Spleen (tissue), 11 donors: ENCODE measurements around the gene KIF1C. TPM values are rescaled to one million over a fixed set of nuclear protein-coding genes. Genes with fewer than 3 reads are reported as not detected.
A peak's percentile ranks its signal among the peaks of the same experiment; 100 is the strongest.

Experiments used
- DNase-seq: peaks from one replicate; pipeline ENCODE4 v3.0.0-alpha.2; 2020
- H3K27ac ChIP-seq, 8 donors: fragments of 200-600 bp; sonication (generic) in 7 of 8; 1 replicate in 4 of 8; 2 replicates in 4 of 8; pipeline versions ENCODE4 v1.5.0 to v1.8.0; 2016 to 2021; ENCODE audit warnings: inconsistent platforms in 4 of 8, mild to moderate bottlenecking in 4 of 8, moderate library complexity in 1 of 8
- H3K27me3 ChIP-seq, 7 donors: fragments of 200-600 bp; sonication (generic) in 6 of 7; replicated peaks in 1 of 7; 1 replicate in 4 of 7; 2 replicates in 3 of 7; pipeline versions ENCODE4 v1.5.0 to v1.8.0; 2016 to 2021; ENCODE audit warnings: inconsistent platforms in 3 of 7, mild to moderate bottlenecking in 1 of 7
- H3K36me3 ChIP-seq, 6 donors: fragments of 200-600 bp; sonication (generic) in 5 of 6; 1 replicate in 4 of 6; 2 replicates in 2 of 6; pipeline versions ENCODE4 v1.5.0 to v1.8.0; 2016 to 2021; ENCODE audit warnings: inconsistent platforms in 2 of 6
- H3K4me1 ChIP-seq, 6 donors: fragments of 200-600 bp; sonication (generic) in 5 of 6; 1 replicate in 3 of 6; 2 replicates in 3 of 6; pipeline versions ENCODE4 v1.5.0 to v1.8.0; 2016 to 2021; ENCODE audit warnings: inconsistent platforms in 3 of 6
- H3K4me3 ChIP-seq, 8 donors: fragments of 200-600 bp; sonication (generic) in 7 of 8; 1 replicate in 4 of 8; 2 replicates in 4 of 8; pipeline versions ENCODE4 v1.5.0 to v1.8.0; 2016 to 2021; ENCODE audit warnings: inconsistent platforms in 4 of 8, mild to moderate bottlenecking in 4 of 8, moderate library complexity in 2 of 8
- H3K9me3 ChIP-seq, 8 donors: fragments of 200-600 bp; sonication (generic) in 7 of 8; 1 replicate in 4 of 8; 2 replicates in 4 of 8; pipeline versions ENCODE4 v1.5.0 to v1.8.0; 2016 to 2021; ENCODE audit warnings: inconsistent platforms in 4 of 8
- POLR2A ChIP-seq, 3 donors: fragments of 450-650 bp; IDR thresholded peaks; one replicate each; pipeline ENCODE4 v1.5.1; 2017; ENCODE audit warnings: antibody characterized with exemption in 3 of 3, mild to moderate bottlenecking in 1 of 3
- POLR2AphosphoS5 ChIP-seq, 3 donors: sonication (generic); formaldehyde crosslinking; IDR thresholded peaks; one replicate each; pipeline ENCODE4 v1.5.1; 2017; ENCODE audit warnings: antibody characterized with exemption in 3 of 3
- WGBS, 5 donors: extraction: QIAGEN DNeasy Blood & Tissue Kit in 3 of 5; methylation state at CpG; one replicate each; pipeline versions ENCODE4 v1.1.5 to v1.1.7; 2013 to 2018; 5-methylcytosine and 5-hydroxymethylcytosine counted together
- intact Hi-C: fragments of 100-400 bp; cut with DNase I; formaldehyde crosslinking; loops from one replicate; pipeline ENCODE4 v1.15.0; 2023; ENCODE audit warnings: low total_unique reads
- polyA plus RNA-seq, 3 donors: library from polyadenylated mRNA; stranded (reverse); fragments of 200-250 nt; gene quantifications; one replicate each; pipeline ENCODE4 v1.2.1, GENCODE V29; 2013
- total RNA-seq, 7 donors: library from RNA; depleted of rRNA in 3 of 7; stranded (reverse); fragments of >200 nt in 3 of 7; fragmentation: NEBNext Ultra II Directional in 4 of 7; extraction: Animal tissue kit (Norgen Biotek cat#: 25700) in 4 of 7; gene quantifications; one replicate each; pipeline versions ENCODE4 v1.1.0 to v1.2.1, GENCODE V29; 2016 to 2021
- TF ChIP-seq, protein P1 (sequence below), 11 experiments: fragments of 200-600 bp in 7 of 11; fragments of 450-650 bp in 4 of 11; sonication (generic) in 4 of 11; IDR thresholded peaks in 8 of 11; conservative IDR thresholded peaks in 3 of 11; 1 replicate in 7 of 11; 2 replicates in 4 of 11; pipeline versions ENCODE4 v1.4.0 to v1.8.0; 2016 to 2021; ENCODE audit warnings: antibody characterized with exemption in 11 of 11, inconsistent platforms in 4 of 11, mild to moderate bottlenecking in 1 of 11
- donor health status: healthy with polysubstance abuse.
- donor health status: DM: no; HTN: no; CAD: no; lungs with moderate emphysema.
- donor health status: DM: no; HTN: no; CAD: no.
- donor health status: Bipolar disorder and iron deficiency.
- donor health status: healthy.
- donor health status: DM: no; HTN: no; CAD: no.
- donor health status: DM: yes; HTN: yes; CAD: no.

KIF1C gene
- total and polyA plus RNA-seq, 10 donors, result 11.9 to 141 (median 64.8) TPM

DNA sequence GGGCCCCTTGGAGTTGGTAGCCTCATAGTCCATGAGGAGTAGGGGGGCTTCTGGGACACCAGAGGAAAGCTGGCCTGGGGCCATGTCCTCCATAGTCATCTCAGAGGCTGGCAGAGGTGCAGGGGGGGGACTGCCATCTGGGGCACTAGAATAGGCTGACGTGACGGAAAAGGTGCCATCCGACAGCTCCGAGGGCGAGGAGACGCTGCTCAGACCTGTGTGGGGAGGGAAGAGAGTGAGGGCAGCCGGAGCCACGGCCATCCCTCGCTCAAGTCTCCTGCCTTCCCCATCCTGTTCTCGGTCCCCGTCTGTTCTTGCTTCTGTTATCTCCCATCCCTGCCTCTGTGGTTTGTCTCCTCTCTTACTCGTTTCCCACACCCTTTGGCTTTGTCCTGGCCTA is 25.4 kb upstream of the KIF1C start:
- no peak for DNase-seq
- Histone ChIP-seq H3K4me3 (no peak overlapping the region), H3K36me3 (peaks cover 0 to 90% (median 58%) of the 10 kb centered on the region in 6 donors), H3K27ac (peak overlapping the region in 3 of 8 donors; percentile 51 to 63 (median 54)), H3K4me1 (peaks cover 8 to 78% (median 31%) of the 10 kb centered on the region in 6 donors), H3K27me3 (no peaks in the 10 kb centered on the region), H3K9me3 (no peaks in the 10 kb centered on the region)
- TF ChIP-seq POLR2AphosphoS5 (IDR thresholded peaks at IDR 0.05), result peak in 2 of 3 donors; percentile 37 to 67
- TF ChIP-seq, protein P1, sequence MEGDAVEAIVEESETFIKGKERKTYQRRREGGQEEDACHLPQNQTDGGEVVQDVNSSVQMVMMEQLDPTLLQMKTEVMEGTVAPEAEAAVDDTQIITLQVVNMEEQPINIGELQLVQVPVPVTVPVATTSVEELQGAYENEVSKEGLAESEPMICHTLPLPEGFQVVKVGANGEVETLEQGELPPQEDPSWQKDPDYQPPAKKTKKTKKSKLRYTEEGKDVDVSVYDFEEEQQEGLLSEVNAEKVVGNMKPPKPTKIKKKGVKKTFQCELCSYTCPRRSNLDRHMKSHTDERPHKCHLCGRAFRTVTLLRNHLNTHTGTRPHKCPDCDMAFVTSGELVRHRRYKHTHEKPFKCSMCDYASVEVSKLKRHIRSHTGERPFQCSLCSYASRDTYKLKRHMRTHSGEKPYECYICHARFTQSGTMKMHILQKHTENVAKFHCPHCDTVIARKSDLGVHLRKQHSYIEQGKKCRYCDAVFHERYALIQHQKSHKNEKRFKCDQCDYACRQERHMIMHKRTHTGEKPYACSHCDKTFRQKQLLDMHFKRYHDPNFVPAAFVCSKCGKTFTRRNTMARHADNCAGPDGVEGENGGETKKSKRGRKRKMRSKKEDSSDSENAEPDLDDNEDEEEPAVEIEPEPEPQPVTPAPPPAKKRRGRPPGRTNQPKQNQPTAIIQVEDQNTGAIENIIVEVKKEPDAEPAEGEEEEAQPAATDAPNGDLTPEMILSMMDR (IDR thresholded peaks at IDR 0.05 in 8 of 11, conservative IDR thresholded peaks at IDR 0.05 in 3 of 11), result no peak
- intact Hi-C loops, result no loop called here
- 93 to 96% (median 93%) methylated on average over 12 of the region's 12 CpGs for WGBS, 5 donors

DNA sequence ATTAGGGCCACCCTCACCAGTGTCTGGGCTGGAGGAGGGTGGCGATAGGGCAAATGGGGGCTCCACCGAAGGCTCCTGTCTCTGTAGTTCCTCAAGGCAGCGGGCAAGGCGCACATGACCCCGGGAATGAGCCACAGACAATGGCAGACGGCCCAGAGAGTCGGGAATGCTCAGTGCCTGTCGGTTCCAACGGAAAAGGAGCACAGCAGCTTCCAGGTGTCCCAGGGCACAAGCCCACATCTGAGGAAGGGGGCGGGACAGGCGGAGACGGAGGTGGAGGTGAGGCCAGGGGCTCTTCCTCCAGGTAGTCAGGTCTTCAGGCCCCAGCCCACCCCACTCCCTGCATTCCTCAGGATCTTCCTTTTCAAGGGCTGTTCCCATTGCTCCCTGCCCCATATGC is 25.0 kb upstream of the KIF1C start:
- Histone ChIP-seq H3K36me3 (peaks cover 0 to 95% (median 62%) of the 10 kb centered on the region in 6 donors), H3K27me3 (no peaks in the 10 kb centered on the region), H3K27ac (peak overlapping the region in 3 of 8 donors; percentile 51 to 63 (median 54)), H3K9me3 (no peaks in the 10 kb centered on the region), H3K4me3 (peak overlapping the region in 1 of 8 donors; percentile 5), H3K4me1 (peaks cover 8 to 82% (median 31%) of the 10 kb centered on the region in 6 donors)
- DNase-seq, result no peak
- intact Hi-C loops, result no loop called here
- 86 to 97% (median 90%) methylated on average over 10 to 12 of the region's 12 CpGs for WGBS, 5 donors
- TF ChIP-seq, protein P1 (IDR thresholded peaks at IDR 0.05 in 8 of 11, conservative IDR thresholded peaks at IDR 0.05 in 3 of 11), result no peak
- no peak for TF ChIP-seq POLR2A (IDR thresholded peaks at IDR 0.05)
- TF ChIP-seq POLR2AphosphoS5 (IDR thresholded peaks at IDR 0.05), result no peak

DNA sequence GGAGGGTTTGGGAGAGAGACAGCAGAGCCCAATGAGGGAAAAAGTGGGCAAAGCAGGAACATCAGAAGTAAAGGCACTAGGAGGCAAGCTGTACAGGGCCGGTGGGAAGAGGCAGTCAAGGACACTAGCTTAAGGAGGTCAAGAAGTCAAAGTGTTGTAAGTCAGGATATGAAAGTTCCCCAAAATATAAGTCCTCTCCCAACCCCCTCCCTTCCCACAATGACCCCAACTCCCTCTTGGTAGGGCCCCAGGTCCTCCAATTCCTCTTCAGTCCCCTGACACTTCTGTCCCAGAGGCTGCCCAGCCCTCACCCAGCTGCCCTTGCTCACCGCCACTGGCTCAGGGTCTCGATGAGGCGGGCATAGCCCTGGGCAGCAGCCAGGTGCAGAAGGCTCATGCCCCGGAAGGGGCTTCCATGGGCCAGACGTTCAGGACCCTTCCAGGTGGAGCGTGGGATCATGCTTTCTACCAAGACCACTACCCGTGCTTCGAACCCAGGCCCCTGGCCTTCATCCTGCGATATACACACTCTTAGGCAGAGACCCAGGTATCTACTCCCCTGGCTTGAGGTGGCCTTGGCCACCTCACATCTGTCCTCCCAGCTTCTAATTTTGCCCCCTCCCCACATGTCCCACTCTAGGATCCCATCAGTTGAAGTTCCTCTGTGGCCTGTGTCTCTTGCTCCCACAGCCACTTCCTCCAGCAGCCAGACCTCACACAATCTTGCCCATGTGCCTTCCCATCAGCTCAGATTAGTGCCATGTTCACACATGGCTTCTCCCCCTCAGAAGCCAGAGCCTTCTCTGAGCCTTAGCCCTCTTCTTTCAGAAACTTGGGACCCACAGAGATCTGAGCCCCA is 24.3 kb upstream of the KIF1C start:
- Histone ChIP-seq H3K36me3 (peaks cover 0 to 100% (median 70%) of the 10 kb centered on the region in 6 donors), H3K9me3 (no peaks in the 10 kb centered on the region), H3K4me1 (peaks cover 10 to 83% (median 29%) of the 10 kb centered on the region in 6 donors), H3K27me3 (no peaks in the 10 kb centered on the region), H3K27ac (peak overlapping the region in 4 of 8 donors; percentile 26 to 63 (median 52)), H3K4me3 (no peak overlapping the region)
- intact Hi-C loops, result no loop called here
- DNase-seq, result no peak
- 82 to 89% (median 86%) methylated on average over 8 to 10 of the region's 10 CpGs for WGBS, 5 donors
- TF ChIP-seq POLR2AphosphoS5 (IDR thresholded peaks at IDR 0.05), result peak in 2 of 3 donors; percentile 46 to 62
- TF ChIP-seq, protein P1 (IDR thresholded peaks at IDR 0.05 in 8 of 11, conservative IDR thresholded peaks at IDR 0.05 in 3 of 11), result no peak

DNA sequence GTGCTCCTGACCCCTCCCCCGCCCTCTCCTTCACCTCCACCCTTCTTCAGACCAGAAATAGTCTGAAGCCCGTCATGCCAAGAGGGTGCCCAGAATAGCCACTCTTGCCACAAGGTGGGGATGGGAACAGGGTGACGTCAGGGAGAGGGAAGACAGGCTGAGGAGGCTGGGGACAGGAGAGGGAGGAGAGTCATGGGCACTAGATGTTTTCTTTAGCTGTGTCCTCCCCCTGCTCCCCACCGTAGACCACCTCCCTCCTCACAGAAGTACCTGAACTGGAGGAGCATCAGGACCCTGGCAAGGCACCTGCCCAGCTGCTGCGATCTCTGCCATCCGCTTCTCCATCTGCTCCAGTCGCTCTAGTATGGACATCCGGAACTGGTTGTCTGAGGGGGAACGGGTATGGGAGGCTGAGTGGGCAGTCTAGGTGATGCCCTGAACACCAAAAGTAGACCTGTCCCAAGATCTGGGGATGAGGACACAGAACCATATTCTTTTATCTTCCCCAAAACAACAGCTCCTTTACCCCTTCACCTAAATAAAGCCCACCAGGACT is 23.6 kb upstream of the KIF1C start:
- 79 to 90% (median 87%) methylated on average over 9 of the region's 9 CpGs for WGBS, 5 donors
- Histone ChIP-seq H3K4me1 (peaks cover 8 to 83% (median 29%) of the 10 kb centered on the region in 6 donors), H3K36me3 (peaks cover 0 to 100% (median 72%) of the 10 kb centered on the region in 6 donors), H3K27ac (peak overlapping the region in 4 of 8 donors; percentile 26 to 63 (median 52)), H3K9me3 (no peaks in the 10 kb centered on the region), H3K4me3 (no peak overlapping the region), H3K27me3 (no peaks in the 10 kb centered on the region)
- intact Hi-C loops, result no loop called here
- no peak for DNase-seq
- TF ChIP-seq, protein P1 (IDR thresholded peaks at IDR 0.05 in 8 of 11, conservative IDR thresholded peaks at IDR 0.05 in 3 of 11), result no peak
- TF ChIP-seq POLR2A (IDR thresholded peaks at IDR 0.05) (no peak), POLR2AphosphoS5 (IDR thresholded peaks at IDR 0.05) (no peak)
